GM19467 (cell line): ENCODE results near the gene MED13L.

Source experiments
- ATAC-seq: cut with Tn5 transposase; IDR thresholded peaks from one replicate; pipeline ENCODE4 v1.9.1; 2021; ENCODE audit warnings: mild to moderate bottlenecking, moderate library complexity; ENCODE audit not compliant: unreplicated experiment

The MED13L gene

DNA sequence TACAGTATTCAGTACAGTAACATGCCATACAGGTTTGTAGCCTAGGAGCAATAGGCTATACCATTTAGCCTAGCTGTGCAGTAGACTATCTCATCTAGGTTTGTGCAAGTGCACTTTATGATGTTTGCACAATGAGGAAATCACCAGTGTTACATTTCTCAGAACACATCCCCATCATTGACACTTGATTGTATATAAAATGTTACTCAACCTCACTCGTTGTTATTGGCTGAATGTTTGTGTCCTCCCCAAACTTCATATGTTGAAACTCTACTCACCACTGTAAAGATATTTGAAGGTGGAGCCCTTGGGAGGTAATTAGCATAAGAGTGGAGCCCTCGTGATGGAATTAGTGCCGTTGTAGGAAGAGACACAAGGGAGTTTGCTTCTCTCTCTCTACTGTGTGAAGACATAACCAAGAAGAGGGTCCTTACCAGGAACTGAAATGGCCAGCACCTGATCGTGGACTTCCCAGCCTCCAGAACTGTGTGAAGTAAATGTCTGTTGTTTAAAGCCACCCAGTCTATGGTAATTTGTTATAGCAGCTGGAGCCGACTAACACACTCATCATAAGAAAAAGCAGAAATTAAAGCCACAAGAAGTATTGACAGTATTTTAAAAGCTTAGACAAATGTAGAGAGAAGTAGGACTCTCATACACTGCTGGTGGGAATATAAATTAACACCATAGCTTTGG is 3.2 kb upstream of the MED13L start:
- no peak for ATAC-seq

DNA sequence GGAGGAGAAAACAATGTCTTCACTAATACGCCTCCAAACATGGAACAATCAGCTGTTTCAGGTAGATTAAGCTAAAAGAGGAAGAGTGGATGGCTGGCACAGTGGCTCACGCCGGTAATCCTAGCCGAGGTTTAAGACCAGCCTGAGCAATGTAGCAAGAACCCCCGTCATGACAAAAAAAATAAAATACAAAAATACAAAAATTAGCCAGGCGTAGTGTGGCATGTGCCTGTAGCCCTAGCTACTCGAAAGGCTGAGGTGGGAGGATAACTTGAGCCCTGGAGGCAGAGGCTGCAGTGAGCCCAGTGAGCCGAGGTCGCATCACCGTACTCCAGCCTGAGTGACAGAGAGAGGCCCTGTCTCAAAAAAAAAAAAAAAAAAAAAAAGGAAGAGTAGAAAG is 1.2 kb upstream of the MED13L start:
- no peak for ATAC-seq

- ATAC-seq = no peak
Measured at GRCh38 chr12:116278279-116278626, 760 bp upstream of the MED13L start.

DNA sequence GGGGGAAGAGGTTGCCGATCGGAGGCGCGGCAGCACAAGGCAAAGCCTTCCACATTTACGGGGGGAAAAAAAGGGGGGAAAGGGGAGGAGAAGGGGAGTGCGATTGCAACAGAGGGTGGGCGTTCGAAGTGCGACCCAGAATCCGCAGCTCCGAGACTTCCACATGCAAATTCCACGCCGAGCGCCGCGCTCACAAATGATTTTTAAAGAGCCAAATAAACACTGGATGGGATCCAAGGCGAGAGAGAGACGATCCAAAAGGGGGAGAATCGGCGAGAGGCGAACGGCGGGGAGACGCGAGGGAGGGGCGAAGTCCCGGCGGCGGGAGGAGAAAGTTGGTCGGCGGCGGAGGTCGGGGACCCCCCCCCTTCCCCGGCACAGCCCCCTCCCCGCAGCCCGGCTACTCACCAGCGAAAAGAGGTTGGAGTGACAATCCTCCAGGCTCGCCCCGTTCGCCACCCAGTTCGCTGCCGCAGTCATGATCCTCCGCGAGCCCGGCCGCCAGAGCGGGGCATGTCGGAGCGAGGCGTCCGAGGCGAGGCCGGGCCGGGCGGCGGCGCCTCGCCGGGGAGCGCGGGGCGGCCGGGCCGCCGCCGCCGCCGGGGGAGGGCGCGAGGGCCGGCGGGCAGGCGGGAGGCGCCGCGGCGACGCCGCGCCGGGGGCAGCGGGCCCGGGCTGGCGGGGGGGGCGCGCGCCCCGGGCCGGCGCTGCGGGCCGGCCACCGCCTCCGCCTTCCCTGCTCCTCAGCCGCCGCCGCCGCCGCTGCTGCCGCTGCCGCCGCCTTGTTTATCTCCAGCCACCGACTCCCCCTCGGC is 634 bp downstream of the MED13L start:
- ATAC-seq = no peak

DNA sequence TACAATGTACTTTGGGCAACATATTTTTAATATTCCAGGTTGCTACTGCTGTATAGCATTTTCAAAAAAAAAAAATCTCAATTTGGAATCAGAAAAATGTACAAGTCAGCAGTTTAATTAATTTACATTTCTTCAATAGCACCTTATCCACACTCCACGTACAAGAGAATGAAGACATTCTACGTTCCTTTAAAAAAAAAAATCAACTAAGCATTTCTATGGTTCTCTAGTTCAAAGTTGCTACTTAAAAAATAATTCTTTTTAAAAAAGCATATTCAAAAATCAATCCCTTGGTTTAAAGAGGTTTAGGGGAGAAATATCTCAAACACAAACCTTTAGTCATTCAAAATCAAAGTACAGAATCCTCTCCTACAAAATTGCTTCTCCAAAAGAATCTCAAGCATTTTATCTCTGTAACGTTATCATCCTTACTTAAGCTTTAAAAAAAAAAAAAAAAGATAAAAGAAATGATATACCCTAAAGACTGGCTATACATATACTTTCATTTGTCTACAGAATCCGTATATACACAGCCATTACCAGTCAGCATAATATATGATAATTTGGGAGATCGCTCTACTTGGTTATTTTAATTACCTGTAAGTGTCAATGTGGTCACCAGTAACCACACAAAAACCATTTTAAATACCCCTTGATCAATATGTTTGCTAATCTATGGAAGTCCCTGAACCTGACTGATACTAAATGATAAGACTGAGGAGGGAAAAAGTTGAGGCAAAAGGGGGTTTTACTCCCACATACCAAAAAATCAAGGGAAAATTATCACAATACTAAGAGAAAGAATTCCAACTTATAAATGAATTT is 2.7 kb downstream of the MED13L start:
- ATAC-seq = no peak

GRCh38 chr12:116273813-116274550 is 3.5 kb downstream of the MED13L start:
- no peak for ATAC-seq

- ATAC-seq = no peak
Measured at GRCh38 chr12:116267948-116268347, 9.5 kb downstream of the MED13L start.

GRCh38 chr12:116266631-116267349 is 10.7 kb downstream of the MED13L start:
- no peak for ATAC-seq

DNA sequence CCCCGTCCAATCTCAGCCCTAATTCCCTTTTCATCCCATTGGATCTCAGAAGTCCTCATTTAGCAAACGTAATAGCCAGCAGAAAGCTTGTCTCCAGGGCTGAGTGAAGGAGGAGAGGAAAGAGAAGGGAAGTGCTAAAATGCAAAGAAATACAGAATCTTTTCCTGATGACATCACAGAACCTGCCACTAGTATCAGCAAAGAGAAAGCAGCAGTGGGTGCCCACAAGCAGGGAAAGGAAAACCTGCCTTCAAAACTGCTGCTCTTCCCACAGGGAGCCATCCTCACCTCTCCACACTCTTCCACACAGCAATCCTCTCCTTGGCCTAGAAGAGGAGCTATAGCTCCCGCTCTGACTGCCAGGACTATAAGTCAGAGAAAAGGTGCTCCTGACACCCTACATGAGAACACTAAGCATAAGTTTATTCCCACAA is 11.3 kb downstream of the MED13L start:
- ATAC-seq = no peak

DNA sequence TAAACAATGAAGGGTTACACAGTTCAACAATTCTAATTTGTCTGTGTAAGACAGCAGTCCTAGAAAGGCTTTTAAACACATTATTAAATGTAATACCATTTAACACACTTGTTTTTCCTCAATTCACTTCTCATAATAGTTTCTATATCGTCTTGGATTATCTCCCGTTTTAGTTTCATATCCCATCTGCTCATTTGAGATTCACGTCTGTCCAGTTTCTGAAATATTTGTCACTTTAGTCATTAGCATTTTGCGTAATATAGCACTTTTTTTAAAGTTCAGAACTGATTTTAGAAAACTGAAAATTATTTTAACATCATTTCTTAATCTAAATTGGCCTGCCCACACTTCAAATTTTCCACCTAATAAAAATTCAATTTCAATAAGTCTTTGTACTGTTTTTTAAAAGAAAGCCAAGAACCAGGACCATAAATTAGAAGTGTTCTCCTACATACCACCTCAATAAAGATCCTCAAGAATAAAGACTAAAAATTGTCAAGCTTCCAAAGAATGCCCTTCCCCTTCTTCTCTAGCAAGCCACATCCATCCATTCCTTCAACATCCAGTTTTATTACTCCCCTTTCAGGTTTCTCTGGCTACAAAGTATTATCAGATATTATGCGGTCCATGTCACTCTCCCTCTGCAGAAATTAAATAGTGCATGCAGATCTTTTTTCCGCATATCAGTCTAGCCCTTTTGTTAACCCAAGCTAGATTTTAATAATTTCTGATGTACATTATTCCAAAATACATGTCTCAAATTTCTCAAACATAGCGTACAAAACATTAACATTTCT is 11.9 kb downstream of the MED13L start:
- no peak for ATAC-seq

- ATAC-seq = no peak
Measured at GRCh38 chr12:116264525-116265070, 12.9 kb downstream of the MED13L start.

DNA sequence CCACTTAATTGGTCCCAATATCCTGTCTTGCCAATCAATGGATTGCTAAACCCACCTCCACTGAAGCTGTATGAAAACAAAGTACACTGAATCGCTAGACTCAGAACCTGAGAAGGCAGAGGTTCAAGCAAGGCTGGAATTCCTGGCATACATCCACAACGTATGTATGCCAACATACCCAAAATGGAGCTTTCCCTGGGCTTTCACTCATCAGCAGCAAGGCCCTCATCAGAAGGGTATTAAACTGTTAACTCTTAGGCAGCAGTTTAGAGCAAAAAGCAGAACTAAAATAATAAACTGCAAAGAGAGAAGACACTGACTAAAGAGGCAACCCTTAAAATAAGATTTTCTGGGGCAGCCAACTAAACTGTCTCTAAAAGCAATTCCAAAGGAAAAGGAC is 13.6 kb downstream of the MED13L start:
- no peak for ATAC-seq

DNA sequence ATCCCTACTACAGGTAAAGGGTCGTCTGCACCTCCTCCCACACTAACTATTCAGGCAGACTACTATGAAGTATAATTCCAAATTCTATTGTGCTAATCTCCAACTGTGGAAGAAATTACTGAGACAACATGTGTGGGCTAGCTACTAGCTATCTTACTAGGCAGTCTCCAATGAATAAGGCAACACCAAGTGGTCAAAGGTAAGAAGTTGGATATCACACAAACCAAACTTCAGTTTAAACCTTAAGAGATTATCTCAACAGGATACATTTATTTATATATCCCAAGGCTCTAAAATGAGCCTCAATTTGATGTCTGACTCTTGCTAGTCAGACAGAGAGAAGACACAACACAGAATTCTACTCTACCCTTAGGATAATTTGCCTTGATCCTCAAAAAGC is 14.1 kb downstream of the MED13L start:
- no peak for ATAC-seq

- no peak for ATAC-seq
Measured at GRCh38 chr12:116262741-116263140, 14.8 kb downstream of the MED13L start.

DNA sequence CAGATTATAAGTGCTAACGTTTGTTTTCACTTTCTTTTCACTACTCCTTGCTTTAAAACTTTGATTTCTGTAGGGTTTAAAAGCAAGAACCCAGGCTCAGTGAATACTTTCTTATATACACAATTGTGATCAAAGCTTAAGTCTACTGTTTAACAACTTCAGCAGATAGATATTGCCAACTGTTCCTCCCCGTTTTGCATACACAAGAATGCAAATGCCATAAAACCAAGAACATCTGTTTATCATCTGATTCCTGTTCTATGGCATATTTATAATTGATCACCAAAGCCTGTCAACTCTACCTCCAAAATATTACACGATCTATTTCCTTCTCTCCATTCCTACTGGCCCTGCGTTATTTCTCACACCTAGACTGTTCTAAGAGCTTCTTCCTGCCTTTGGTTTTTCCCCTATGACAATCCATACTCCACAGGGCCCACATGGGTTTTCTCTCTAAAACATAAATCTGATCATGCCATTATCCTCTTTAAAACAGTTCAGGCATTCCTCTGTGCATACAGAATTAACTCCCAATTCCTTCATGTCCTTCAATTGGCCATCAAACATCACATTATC is 15.9 kb downstream of the MED13L start:
- ATAC-seq = no peak

DNA sequence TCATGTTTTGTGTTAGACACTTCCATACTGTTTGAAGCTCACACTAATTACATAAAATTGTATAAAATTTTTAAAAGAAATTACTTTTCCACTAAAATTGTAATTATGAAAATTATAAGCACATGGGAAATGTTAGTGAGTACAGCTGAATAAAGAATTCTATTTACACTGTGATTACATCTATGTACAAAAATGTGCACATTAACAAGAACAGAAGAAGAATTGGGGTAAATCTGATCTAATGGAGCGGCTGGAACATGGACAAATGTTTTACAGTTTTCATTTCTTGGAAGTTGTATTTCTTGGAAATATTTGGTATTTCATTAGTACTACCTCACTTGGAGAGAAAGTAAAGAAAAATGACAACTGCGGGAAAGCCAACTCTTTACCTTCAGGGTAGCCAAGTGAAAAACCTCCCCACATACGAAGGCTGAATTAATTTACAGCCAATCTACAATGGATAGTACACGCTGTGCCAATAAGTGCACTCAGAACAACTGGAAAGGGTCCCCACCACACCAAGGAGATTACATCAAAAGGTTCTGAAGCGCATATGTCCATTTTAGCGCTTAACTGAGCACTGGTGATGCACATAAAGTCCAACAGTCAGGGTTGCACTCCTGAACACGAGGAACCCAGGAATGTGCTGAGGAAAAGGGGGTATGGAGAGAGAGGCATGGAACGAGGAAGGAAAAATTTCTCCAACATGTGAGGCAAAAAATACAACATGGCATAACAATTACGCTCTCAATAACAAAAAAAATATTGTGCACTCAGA is 17.5 kb downstream of the MED13L start:
- ATAC-seq = no peak

- no peak for ATAC-seq
Measured at GRCh38 chr12:116257826-116258225, 19.7 kb downstream of the MED13L start.

DNA sequence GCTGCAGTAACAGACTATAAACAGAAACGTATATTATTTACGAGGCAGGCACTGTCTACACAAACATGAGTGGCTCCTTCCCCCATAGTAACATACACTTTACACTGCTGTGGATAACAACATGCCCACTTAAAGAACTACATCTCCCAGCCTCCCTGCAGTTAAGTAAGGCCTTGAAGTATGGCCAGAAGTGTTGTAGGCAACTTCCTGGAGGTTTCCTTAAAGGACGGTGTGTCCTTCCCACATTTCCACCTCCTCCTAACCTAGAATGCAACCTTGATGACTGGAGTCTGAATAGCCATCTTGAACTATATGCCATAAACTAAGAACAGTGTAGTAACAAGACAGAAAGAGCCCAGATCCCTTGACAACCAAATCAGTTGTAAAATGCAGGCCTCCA is 20.3 kb downstream of the MED13L start:
- no peak for ATAC-seq
